ENCODE data around the gene DACH1.
"Not testable (repeated sequence)": the region's sequence is repeated elsewhere in the genome, so short reads cannot be mapped to it uniquely, and the experiment has no call there.

The DACH1 gene

GRCh38 chr13:71828117-71828516, 38.9 kb downstream of the DACH1 start:
- DNase-seq: no peak

GRCh38 chr13:71827241-71827640, 39.8 kb downstream of the DACH1 start:
- DNase-seq: no peak

DNA sequence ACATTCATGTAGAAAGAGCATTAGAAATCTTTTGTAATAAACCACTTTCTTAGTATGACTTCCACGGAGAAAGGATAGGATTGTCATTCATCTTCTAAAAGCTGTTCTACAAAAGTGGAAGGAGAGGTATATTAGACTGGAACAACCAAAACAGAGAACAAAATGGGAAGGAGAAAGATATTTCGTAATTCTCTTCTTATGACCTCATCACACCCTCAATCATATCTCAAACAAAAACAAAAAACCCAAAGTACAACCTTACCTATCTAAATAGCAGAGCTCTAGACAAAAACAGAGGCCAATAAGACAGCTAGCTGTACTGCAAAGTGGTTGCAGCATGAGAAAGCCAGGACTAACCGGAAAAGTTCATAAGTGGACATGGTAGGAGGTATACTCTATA, 46.3 kb downstream of the DACH1 start:
- no peak for DNase-seq

DNA sequence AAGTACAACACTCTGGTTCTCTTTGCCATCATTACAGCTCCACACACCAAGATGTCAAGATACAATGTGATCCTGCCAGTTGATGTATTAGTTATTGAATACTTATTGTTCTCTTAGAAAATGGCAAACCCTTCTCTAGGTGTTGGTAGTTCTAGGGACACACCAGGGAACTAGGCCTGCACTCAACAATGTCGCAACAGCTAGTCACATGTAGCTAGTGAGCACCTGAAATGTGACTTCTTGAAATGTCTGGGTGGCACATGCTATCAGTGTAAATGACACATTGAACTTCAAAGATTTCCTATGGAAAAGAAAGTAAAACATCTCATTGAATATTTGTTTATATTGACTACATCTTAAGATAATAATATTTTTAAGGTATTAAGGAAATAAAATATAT, 49.7 kb downstream of the DACH1 start:
- DNase-seq: no peak

GRCh38 chr13:71814806-71815360, 52.1 kb downstream of the DACH1 start:
- no peak for DNase-seq

DNA sequence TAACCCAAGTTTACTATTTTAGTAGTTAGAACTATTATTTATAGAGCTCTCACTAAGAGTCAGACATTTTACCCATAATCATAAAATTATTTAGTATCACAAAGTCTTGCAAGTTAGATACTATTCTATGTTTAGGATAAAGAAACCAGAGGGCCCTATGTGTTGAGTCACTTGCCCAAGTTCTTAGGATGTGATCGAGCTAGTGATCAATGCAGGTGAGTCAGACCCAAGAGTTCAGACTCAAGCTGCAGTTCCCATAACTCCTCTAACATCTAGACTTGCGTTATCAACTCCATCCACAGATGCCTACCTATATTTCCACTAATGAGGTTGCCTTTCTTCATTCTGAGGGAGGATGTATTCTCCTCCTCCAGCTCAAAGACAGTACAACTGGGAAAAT, 53.8 kb downstream of the DACH1 start:
- no peak for DNase-seq

GRCh38 chr13:71811344-71811743, 55.7 kb downstream of the DACH1 start:
- no peak for DNase-seq

DNA sequence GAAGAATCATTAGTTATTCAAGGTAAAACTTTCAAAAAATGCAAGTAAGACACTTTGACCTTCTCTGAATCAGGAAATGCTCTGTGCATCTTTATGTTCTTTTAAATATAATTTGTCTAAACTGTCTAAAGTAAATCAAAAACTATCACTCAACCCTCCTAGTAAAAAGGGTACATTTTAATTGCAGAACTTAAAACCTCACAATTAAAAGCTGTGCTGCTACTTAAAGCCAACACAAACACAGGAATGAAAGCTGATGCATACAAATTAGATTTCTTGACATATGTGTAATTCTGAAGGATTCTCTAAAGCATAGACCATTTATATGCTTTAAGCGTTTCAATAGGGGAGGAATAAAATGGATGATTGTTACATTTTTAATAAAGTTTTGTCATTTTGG, 58.3 kb downstream of the DACH1 start:
- no peak for DNase-seq

DNA sequence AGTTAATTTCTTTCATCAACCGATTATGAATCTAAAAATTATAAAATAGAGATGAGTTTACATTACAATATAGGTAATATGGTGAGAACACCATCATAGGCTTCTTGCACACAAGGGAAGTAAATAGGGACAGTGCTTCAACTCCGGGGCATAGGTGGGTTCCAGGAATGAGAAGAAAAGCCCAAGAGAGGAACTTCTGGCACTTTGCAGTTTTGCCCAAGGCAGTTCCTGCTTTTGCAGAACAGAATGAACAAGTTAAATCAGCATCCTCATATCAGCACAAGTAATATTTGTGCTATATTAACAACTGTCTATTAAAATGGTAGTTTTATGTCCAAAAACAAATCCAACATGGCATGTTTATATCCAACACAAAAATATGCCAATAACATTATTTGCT, 60.1 kb downstream of the DACH1 start:
- DNase-seq: no peak

GRCh38 chr13:71803066-71803465, 63.9 kb downstream of the DACH1 start:
- DNase-seq: no peak

DNA sequence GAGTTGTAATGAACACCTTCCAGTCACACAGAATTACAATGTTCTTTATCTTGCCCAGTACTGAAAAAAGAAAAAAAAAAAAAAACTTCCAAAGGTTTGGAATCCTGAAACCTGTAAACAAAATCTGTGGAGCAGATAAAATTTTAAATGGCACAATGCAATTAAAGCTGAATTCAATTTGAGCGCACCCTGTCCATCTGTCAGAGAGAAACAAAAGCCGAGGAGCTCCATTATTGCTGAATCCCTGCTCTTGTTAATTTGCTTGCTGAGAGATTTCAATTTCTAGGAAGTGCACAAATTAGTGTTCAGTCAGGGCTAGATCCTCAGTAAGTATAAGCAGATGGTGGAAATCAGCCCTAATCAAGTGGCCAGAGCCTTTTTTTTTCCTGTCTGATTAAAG, 65.2 kb downstream of the DACH1 start:
- DNase-seq: peak; percentile 88

GRCh38 chr13:71801165-71801760, 65.7 kb downstream of the DACH1 start:
- no peak for DNase-seq

DNA sequence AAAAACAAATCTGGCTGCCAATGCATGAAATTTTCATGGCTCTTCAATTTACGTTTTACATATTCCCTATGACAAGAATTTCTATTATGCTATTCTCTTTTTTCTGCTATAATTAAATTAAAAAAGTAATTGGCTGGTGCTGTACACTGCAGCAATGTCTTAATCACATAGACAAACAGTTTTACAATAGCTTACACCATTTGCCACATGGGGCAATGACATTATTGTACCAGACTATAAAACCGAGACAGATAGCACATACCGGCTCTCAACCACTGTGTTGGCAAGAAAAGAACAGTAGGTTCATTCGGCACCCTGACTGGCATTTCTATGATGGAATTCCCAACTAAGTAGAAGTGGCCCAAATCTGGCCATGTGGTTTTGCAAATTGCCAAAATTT, 67.7 kb downstream of the DACH1 start:
- no peak for DNase-seq

- DNase-seq: peak; percentile 28
These were observed 68.3 kb downstream of the DACH1 start for GRCh38 chr13:71798707-71799106.

DNA sequence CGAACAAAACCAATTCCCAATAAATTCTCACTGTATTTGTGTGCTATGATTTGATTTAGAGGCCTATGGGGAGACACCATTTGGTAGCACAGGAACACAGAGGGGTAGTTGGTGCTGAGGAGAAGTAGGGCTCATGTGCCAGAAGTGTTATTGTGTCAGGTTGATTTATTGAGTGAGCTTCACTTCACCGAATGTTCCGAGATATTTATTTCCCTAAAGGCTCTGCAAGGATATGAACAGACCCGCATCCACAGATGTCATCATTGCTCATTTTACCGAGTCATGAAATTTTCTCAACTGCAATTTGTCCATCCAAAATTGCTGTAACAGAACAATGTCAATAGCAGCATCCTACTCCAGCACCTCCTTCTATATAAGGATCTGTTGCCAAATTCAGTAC, 69.5 kb downstream of the DACH1 start:
- peak; percentile 11 for DNase-seq

DNA sequence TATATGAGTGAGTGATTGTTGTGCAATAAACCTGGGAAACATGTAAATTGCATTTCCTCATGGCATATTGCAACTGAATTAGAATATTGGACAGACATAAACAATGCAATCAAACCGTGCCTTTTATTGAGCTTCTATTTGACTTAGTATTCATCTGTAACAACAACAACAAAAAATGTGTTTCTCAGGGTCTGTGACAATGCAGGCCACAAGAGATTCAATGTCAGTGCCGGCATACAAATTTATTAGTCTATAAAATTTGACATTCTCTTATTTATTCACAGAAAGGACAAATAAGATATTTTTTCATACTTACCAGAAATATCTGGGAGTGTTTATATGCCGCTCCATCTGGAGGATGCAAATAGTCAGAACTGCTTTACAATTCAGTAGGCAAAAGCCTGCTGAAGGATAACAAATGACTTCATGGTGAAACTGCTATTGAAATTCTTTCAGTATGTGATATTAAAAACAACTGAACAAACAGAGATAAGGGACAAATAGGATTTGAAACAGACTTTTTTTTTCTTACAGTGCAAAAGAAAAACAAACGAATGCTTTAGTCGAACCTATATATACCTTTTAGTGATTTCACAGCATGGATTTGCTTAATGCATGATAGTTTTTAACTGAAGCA, 77.2 kb downstream of the DACH1 start:
- DNase-seq: no peak

DNA sequence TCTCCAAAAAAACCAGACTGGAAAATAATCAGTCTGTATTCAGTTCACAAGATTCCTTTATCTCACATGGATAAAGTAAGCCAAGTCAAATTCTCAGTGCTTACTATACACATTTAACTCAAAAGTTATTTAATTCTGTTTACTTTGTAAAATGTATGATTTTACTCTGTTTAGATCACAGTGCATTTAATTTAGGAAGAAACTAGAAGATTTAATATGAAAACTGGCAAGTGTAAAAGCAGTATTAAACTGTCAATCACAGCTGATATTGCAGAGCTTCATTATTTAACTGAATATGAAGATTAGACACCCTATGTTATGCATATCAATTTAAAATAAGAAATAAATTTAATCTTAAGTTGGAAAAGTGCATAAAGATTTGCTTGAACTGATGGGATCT, 78.0 kb downstream of the DACH1 start:
- no peak for DNase-seq

DNA sequence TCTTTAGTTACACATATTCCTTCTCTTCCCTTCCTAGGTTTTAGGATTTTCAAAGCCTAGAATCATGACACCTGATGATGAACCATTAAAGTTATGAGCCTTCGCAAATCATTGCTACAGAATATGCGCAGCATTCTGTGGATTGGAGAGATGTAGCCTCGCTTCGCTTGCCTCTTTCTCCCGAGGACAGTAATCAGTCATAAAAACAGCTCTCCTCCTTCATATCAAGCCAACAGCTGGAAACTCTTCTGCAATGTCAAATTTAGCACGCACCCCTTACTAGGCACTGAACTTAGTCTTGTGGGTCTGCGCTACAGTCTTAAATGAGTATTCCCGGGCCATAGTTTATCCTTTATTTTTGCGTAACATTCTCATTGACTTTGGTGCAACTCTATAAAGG, 79.6 kb downstream of the DACH1 start:
- DNase-seq: no peak

- DNase-seq: no peak
These were observed 80.1 kb downstream of the DACH1 start for GRCh38 chr13:71786875-71787274.

GRCh38 chr13:71785361-71785760, 81.6 kb downstream of the DACH1 start:
- no peak for DNase-seq

GRCh38 chr13:71780546-71780945, 86.5 kb downstream of the DACH1 start:
- DNase-seq: no peak

- not testable (repeated sequence) for DNase-seq
These were observed 88.0 kb downstream of the DACH1 start for GRCh38 chr13:71778998-71779397.

DNA sequence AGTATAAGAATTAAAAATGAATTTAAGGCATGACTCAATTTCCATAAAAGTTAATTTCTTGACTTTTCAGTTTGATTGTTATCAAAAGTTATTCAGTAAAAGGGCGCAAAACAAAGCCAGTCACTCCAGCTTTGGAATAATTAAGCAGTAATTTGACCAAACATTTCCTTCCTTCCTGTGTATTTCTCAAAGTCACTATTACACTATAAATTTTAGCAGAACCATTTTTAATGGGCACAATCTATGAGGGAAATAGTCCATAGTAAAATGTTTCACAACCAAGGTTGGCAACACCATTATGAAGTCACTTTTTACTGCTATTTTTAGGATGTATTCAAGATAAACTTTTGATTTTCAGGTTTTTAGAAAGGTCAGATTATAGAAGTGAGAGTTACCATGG, 91.0 kb downstream of the DACH1 start:
- no peak for DNase-seq

DNA sequence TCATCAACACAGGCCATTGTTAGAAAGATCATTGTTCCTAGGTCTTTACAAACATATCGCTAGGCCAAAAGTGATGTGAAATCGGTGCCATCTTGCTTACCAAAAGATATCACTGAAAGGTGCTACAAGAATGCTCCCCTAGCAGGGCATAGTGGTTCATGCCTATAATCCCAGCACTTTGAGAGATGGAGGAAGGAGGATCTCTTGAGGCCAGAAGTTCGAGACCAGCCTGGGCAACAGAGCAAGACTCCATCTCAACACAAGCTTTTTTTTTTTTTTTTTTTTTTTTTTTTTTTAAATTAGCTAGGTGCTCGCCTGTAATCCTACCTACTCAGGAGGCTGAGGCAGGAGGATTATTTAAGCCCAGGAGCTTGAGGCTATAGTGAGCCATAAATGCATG, 92.1 kb downstream of the DACH1 start:
- no peak for DNase-seq

DNA sequence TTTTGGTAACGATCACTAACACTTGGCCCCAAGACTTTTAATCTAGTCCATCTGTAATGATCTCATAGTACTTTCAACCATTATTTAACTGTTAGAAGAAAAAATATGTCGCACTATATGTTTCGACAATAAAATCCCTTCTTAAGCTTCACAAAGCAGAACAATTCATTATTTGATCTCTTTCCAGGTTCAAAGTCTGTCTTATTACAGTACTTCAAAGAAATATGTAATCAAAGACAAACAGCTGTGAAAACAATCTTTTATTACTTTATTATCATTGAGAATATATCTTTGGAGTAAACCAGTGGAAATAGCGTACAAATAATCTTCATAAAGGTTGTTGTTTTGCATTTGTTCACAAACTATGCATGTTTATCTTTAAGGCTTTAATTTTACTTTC, 93.5 kb downstream of the DACH1 start:
- peak; percentile 24 for DNase-seq

All from NCI-H1105 treated with DMSO at 0.1 percent for 48 hours (cell line).